ENCODE data around the gene LMTK2.

LMTK2 gene

GRCh38 chr7:98254951-98255610 is 148.4 kb downstream of the LMTK2 start:
- no peak overlapping the region for H3K4me3 ChIP-seq (ENCODE audit: control insufficient read depth, low read depth, low read length)
- TF ChIP-seq CTCF (IDR thresholded peaks at IDR 0.05; ENCODE audit: control insufficient read depth, insufficient read depth, low read depth, low read length, missing control alignments) = no peak
- no peak for DNase-seq (ENCODE audit: low read depth)

- no peak for DNase-seq (ENCODE audit: low read depth)
- TF ChIP-seq CTCF (IDR thresholded peaks at IDR 0.05; ENCODE audit: control insufficient read depth, insufficient read depth, low read depth, low read length, missing control alignments) = no peak
- H3K4me3 ChIP-seq (ENCODE audit: control insufficient read depth, low read depth, low read length) = no peak overlapping the region
Measured at GRCh38 chr7:98256431-98256830, 149.8 kb downstream of the LMTK2 start.

GRCh38 chr7:98257701-98258100 is 151.0 kb downstream of the LMTK2 start:
- H3K4me3 ChIP-seq (ENCODE audit: control insufficient read depth, low read depth, low read length) = no peak overlapping the region
- no peak for DNase-seq (ENCODE audit: low read depth)
- no peak for TF ChIP-seq CTCF (IDR thresholded peaks at IDR 0.05; ENCODE audit: control insufficient read depth, insufficient read depth, low read depth, low read length, missing control alignments)
